DOHH2 (cell line): ENCODE results near the gene CLIC5.

Experiments used
- H3F3A ChIP-seq: fragments of 200-600 bp; sonication (generic), shearing (Covaris generic); 2 replicates; pipeline ENCODE4 v1.6.0; 2016; ENCODE audit warnings: antibody characterized with exemption, mild to moderate bottlenecking; ENCODE audit not compliant: control insufficient read depth, insufficient read depth
- H3K27ac ChIP-seq: fragments of 200-600 bp; sonication (generic); 2 replicates; pipeline ENCODE4 v1.5.1; 2014; ENCODE audit warnings: low read depth, mild to moderate bottlenecking, low read length, moderate library complexity
- H3K27me3 ChIP-seq: fragments of 200-600 bp; sonication (generic); 2 replicates; pipeline ENCODE4 v1.6.1; 2014; ENCODE audit warnings: mild to moderate bottlenecking, low read length, mixed read lengths; ENCODE audit not compliant: control insufficient read depth
- H3K36me3 ChIP-seq: fragments of 200-600 bp; sonication (generic); 2 replicates; pipeline ENCODE4 v1.6.1; 2014; ENCODE audit warnings: mild to moderate bottlenecking, low read length, moderate library complexity, mixed read lengths; ENCODE audit not compliant: control insufficient read depth
- H3K4me1 ChIP-seq: fragments of 200-600 bp; sonication (generic); 2 replicates; pipeline ENCODE4 v1.6.1; 2014; ENCODE audit warnings: mild to moderate bottlenecking, low read length, mixed read lengths; ENCODE audit not compliant: control insufficient read depth
- H3K4me2 ChIP-seq: fragments of 200-600 bp; sonication (generic); 2 replicates; pipeline ENCODE4 v1.6.0; 2014; ENCODE audit warnings: mild to moderate bottlenecking, low read length, moderate library complexity
- H3K4me3 ChIP-seq: fragments of 200-600 bp; sonication (generic); 2 replicates; pipeline ENCODE4 v1.5.1; 2014; ENCODE audit warnings: mild to moderate bottlenecking, low read length, mixed read lengths
- H3K79me2 ChIP-seq: fragments of 200-600 bp; sonication (generic); 2 replicates; pipeline ENCODE4 v1.6.1; 2014; ENCODE audit warnings: mild to moderate bottlenecking, low read length, mixed read lengths; ENCODE audit not compliant: control insufficient read depth
- H3K9me2 ChIP-seq: fragments of 200-600 bp; sonication (generic); replicated peaks from 2 replicates; pipeline ENCODE4 v1.6.1; 2014; ENCODE audit warnings: mild to moderate bottlenecking, low read length, mixed read lengths; ENCODE audit not compliant: control insufficient read depth
- H3K9me3 ChIP-seq: fragments of 200-600 bp; sonication (generic); 2 replicates; pipeline ENCODE4 v1.6.1; 2014; ENCODE audit warnings: antibody characterized with exemption, low read length, mixed read lengths; ENCODE audit not compliant: control insufficient read depth, insufficient read depth
- H4K20me1 ChIP-seq: fragments of 200-600 bp; sonication (generic); 2 replicates; pipeline ENCODE4 v1.6.0; 2014; ENCODE audit warnings: low read depth, mild to moderate bottlenecking, antibody characterized with exemption, low read length, moderate library complexity; ENCODE audit not compliant: control insufficient read depth, insufficient read depth
- CTCF ChIP-seq: fragments of 200-600 bp; sonication (generic); IDR thresholded peaks from one replicate; pipeline ENCODE4 v1.5.1; 2014; ENCODE audit warnings: antibody characterized with exemption, mild to moderate bottlenecking, low read depth, low read length; ENCODE audit not compliant: poor library complexity, severe bottlenecking
- EZH2phosphoT487 ChIP-seq: fragments of 200-600 bp; sonication (generic); IDR thresholded peaks from 2 replicates; pipeline ENCODE4 v1.6.1; 2017; ENCODE audit warnings: borderline replicate concordance, mild to moderate bottlenecking, antibody characterized with exemption, low read length, moderate library complexity, mixed read lengths

CLIC5 gene

DNA sequence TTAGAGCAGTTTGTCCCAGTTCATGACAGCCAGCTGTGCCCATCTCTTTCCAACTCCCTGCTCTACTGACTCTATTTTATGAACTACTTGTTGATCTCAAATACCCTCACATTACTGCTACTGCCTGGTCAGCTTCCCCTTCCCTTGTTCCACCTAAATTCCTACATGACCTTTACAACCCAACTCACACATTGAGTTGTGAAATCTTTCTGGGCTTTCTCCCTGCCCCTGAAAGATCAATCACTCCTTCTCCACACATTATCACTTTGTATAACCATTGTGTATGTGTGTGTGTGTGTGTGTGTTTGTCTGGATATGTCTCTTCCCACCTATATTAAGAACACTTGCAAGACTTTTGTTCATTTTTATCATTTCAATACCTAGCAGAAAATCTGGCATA, 42.1 kb upstream of the CLIC5 start:
- Histone ChIP-seq H4K20me1 (no peaks in the 10 kb centered on the region), H3K79me2 (no peaks in the 10 kb centered on the region)
- TF ChIP-seq CTCF = no peak
- TF ChIP-seq EZH2phosphoT487 = no peak

GRCh38 chr6:46056906-46057529, 41.4 kb upstream of the CLIC5 start:
- Histone ChIP-seq H3K9me3 (peaks cover 3% of the 10 kb centered on the region; the same call in 1 of the 2 replicates), H3F3A (no peaks in the 10 kb centered on the region), H4K20me1 (no peaks in the 10 kb centered on the region), H3K4me2 (no peak overlapping the region), H3K36me3 (no peaks in the 10 kb centered on the region), H3K27ac (no peak overlapping the region), H3K27me3 (peaks cover 9% of the 10 kb centered on the region), H3K4me3 (no peak overlapping the region), H3K79me2 (no peaks in the 10 kb centered on the region), H3K9me2 (no peaks in the 10 kb centered on the region), H3K4me1 (no peaks in the 10 kb centered on the region)
- no peak for TF ChIP-seq CTCF
- TF ChIP-seq EZH2phosphoT487 = no peak

More for the DNA sequence above, 42.1 kb upstream of the CLIC5 start:
- Histone ChIP-seq H3K27me3 (peaks cover 9% of the 10 kb centered on the region), H3K4me3 (no peak overlapping the region), H3K9me3 (peaks cover 3% of the 10 kb centered on the region; the same call in 1 of the 2 replicates), H3K27ac (no peak overlapping the region), H3K36me3 (no peaks in the 10 kb centered on the region), H3F3A (no peaks in the 10 kb centered on the region), H3K9me2 (no peaks in the 10 kb centered on the region), H3K4me2 (no peak overlapping the region), H3K4me1 (no peaks in the 10 kb centered on the region)

- Histone ChIP-seq H3F3A (no peaks in the 10 kb centered on the region), H3K27me3 (peaks cover 9% of the 10 kb centered on the region), H3K79me2 (no peaks in the 10 kb centered on the region), H3K4me2 (no peak overlapping the region), H3K4me1 (no peaks in the 10 kb centered on the region), H3K4me3 (no peak overlapping the region), H3K27ac (no peak overlapping the region), H3K9me3 (peaks cover 3% of the 10 kb centered on the region; the same call in 1 of the 2 replicates), H3K9me2 (no peaks in the 10 kb centered on the region), H3K36me3 (no peaks in the 10 kb centered on the region), H4K20me1 (no peaks in the 10 kb centered on the region)
- TF ChIP-seq EZH2phosphoT487 (no peak), CTCF (no peak)
Observed at GRCh38 chr6:46054516-46054915, 38.9 kb upstream of the CLIC5 start.
